OCI-LY1 (cell line): ENCODE results near the gene DUSP22.

Source experiments
- CTCF ChIP-seq: fragments of 200-600 bp; sonication (generic), shearing (Covaris generic); IDR thresholded peaks from 2 replicates; pipeline ENCODE4 v1.5.1; 2017; ENCODE audit warnings: mild to moderate bottlenecking, antibody characterized with exemption, low read length, moderate library complexity, mixed read lengths
- EZH2 ChIP-seq: fragments of 200-600 bp; sonication (generic), shearing (Covaris generic); IDR thresholded peaks from 2 replicates; pipeline ENCODE4 v1.8.0; 2017; ENCODE audit warnings: borderline replicate concordance, mixed run types, mild to moderate bottlenecking, antibody characterized with exemption, low read length, moderate library complexity, mixed read lengths

DNA sequence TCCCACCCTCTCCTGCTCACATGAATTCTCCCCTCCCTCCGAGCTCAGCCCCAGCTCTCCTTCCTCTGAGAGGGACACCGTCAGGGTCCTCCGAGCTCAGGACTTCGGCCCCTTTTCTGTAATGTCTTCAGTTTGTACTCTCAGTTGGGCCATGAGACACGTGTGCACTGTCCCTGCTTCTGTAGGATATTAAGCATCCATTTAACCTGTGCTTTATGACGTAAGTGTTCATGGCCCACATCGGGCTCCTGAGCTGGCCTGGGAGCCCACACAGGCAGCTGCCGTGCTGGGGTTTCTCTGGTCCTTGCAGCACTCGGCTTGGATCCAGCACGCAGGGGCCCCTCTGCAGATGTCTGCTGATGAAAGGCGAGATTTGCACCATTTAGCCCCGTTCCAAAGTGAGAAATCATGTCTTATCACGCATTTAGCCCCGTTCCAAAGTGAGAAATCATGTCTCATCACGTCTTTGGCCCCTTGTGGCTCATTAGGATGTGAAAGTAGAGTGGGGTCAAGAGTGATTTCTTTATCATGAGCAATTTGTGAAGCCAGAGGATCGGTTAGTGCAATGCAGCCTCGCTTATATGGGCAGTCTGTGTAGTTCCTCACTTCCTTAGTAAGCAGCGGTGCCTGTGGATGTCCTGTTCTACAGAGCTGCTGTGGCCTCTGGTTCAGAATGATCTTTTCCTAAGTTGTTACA, 25.3 kb downstream of the DUSP22 start:
- TF ChIP-seq CTCF (no peak), EZH2 (no peak)
